HEK293T (cell line): ENCODE measurements around the gene GAS2L1.

Experiments
- CTBP1 ChIP-seq: fragments of 450-650 bp; IDR thresholded peaks from 2 replicates; pipeline ENCODE4 v1.6.1; 2016; ENCODE audit warnings: borderline replicate concordance
- FOXK2 ChIP-seq: fragments of 450-650 bp; IDR thresholded peaks from 2 replicates; pipeline ENCODE4 v1.6.1; 2016; ENCODE audit warnings: mild to moderate bottlenecking
- FOXM1 ChIP-seq: fragments of 450-650 bp; IDR thresholded peaks from 2 replicates; pipeline ENCODE4 v1.6.1; 2017; ENCODE audit warnings: mild to moderate bottlenecking, borderline replicate concordance
- LEF1 ChIP-seq: fragments of 450-650 bp; IDR thresholded peaks from 2 replicates; pipeline ENCODE4 v1.6.1; 2017; ENCODE audit warnings: mild to moderate bottlenecking, borderline replicate concordance
- TARDBP ChIP-seq: fragments of 450-650 bp; IDR thresholded peaks from 2 replicates; pipeline ENCODE4 v1.6.1; 2016

- TF ChIP-seq FOXM1, result no peak
- no peak for TF ChIP-seq CTBP1
- no peak for TF ChIP-seq LEF1
- TF ChIP-seq FOXK2, result no peak
- TF ChIP-seq TARDBP, result no peak
Observed at GRCh38 chr22:29290061-29290460, 16.4 kb upstream of the GAS2L1 start.
